CD4-positive, alpha-beta T cell (primary cell): Measurements from ENCODE around the gene PXMP2. TPM values are rescaled to one million over a fixed set of nuclear protein-coding genes. Genes with fewer than 3 reads are reported as not detected.
"Not testable (repeated sequence)": the region's sequence is repeated elsewhere in the genome, so short reads cannot be mapped to it uniquely, and the experiment has no call there.

Experiments used
- ATAC-seq: fragments of 200-7000 bp; cut with Tn5 transposase; one replicate; pipeline ENCODE4 v1.10.0; 2022; ENCODE audit warnings: mild to moderate bottlenecking; ENCODE audit not compliant: poor library complexity
- CTCF ChIA-PET: fragments of 350-600 bp; sonication (Branson Sonifier 250); formaldehyde crosslinking; loops from one replicate; lab custom pipeline; 2021; ENCODE audit warnings: antibody characterized with exemption, inconsistent platforms; lab: Charles Lee
- POLR2A ChIA-PET: fragments of 350-600 bp; sonication (Branson Sonifier 250); formaldehyde crosslinking; loops from one replicate; lab custom pipeline; 2021; ENCODE audit warnings: antibody characterized with exemption, inconsistent platforms; lab: Charles Lee
- DNase-seq, 14 experiments: peaks; one replicate each; pipeline ENCODE4 v3.0.0-alpha.2; 2013 to 2020; ENCODE audit warnings: mixed read lengths in 2 of 14
- H3K27ac ChIP-seq, 2 donors: one replicate each; pipeline versions ENCODE4 v1.5.1 to v1.7.0; 2013; ENCODE audit warnings: low read length in 2 of 2, low read depth in 1 of 2, mild to moderate bottlenecking in 1 of 2
- H3K27me3 ChIP-seq, 2 experiments: 1 replicate in 1 of 2; 2 replicates in 1 of 2; pipeline versions ENCODE4 v1.6.1 to v1.7.0; 2013; ENCODE audit warnings: low read length in 2 of 2, control low read depth in 1 of 2, mild to moderate bottlenecking in 1 of 2, moderate library complexity in 1 of 2; ENCODE audit not compliant: insufficient read depth in 2 of 2, control insufficient read depth in 1 of 2
- H3K36me3 ChIP-seq: one replicate; pipeline ENCODE4 v1.6.1; 2013; ENCODE audit warnings: low read length, control low read depth; ENCODE audit not compliant: insufficient read depth
- H3K4me1 ChIP-seq: one replicate; pipeline ENCODE4 v1.6.1; 2013; ENCODE audit warnings: low read length, control low read depth; ENCODE audit not compliant: insufficient read depth
- H3K4me3 ChIP-seq: one replicate; pipeline ENCODE4 v1.5.1; 2013; ENCODE audit warnings: mild to moderate bottlenecking, low read length, moderate library complexity
- H3K9me3 ChIP-seq, 2 experiments: 1 replicate in 1 of 2; 2 replicates in 1 of 2; pipeline versions ENCODE4 v1.6.1 to v1.7.0; 2013; ENCODE audit warnings: low read length in 2 of 2, mild to moderate bottlenecking in 2 of 2, control low read depth in 1 of 2, moderate library complexity in 1 of 2; ENCODE audit not compliant: control insufficient read depth in 1 of 2, insufficient read depth in 1 of 2
- H3K27ac Mint-ChIP-seq: one replicate; pipeline ENCODE4 v1.8.0; 2020; ENCODE audit warnings: mixed read lengths
- H3K27me3 Mint-ChIP-seq: one replicate; pipeline ENCODE4 v1.8.0; 2021; ENCODE audit warnings: mixed read lengths
- H3K36me3 Mint-ChIP-seq: one replicate; pipeline ENCODE4 v1.8.0; 2021; ENCODE audit warnings: low read depth, mixed read lengths
- H3K4me1 Mint-ChIP-seq: one replicate; pipeline ENCODE4 v1.8.0; 2021; ENCODE audit warnings: low read depth, mixed read lengths
- H3K4me3 Mint-ChIP-seq: one replicate; pipeline ENCODE4 v1.8.0; 2020; ENCODE audit warnings: mild to moderate bottlenecking, mixed read lengths
- H3K9me3 Mint-ChIP-seq: one replicate; pipeline ENCODE4 v1.8.0; 2020; ENCODE audit warnings: mixed read lengths
- CTCF ChIP-seq: fragments of 200-600 bp; IDR thresholded peaks from one replicate; pipeline ENCODE4 v1.8.0; 2022; ENCODE audit warnings: antibody characterized with exemption, mild to moderate bottlenecking
- intact Hi-C, 2 experiments: fragments of 100-400 bp; cut with DNase I in 1 of 2; cut with micrococcal nuclease in 1 of 2; formaldehyde crosslinking; loops; one replicate each; pipeline versions ENCODE4 v1.15.1 to v1.9.0; 2023 to 2025; cut with DNase I, micrococcal nuclease
- total RNA-seq, 174 experiments: library from RNA in 2 of 174; stranded (reverse) in 2 of 174; gene quantifications; one replicate each; pipeline ENCODE4 v1.2.3 and lab custom pipeline; 2021 to 2026

The PXMP2 gene
- total RNA-seq, 2 experiments from 2014 or later: 2.1 to 2.6 TPM

- H3K4me1 Mint-ChIP-seq: peaks cover 14% of the 10 kb centered on the region
- ChIA-PET POLR2A (no interaction called here), CTCF (no interaction called here)
- H3K36me3 Mint-ChIP-seq: peaks cover 5% of the 10 kb centered on the region
- Histone ChIP-seq H3K4me3 (no peak overlapping the region), H3K27ac (no peak overlapping the region), H3K27me3 (no peaks in the 10 kb centered on the region), H3K9me3 (no peaks in the 10 kb centered on the region), H3K36me3 (no peaks in the 10 kb centered on the region), H3K4me1 (peaks cover 22% of the 10 kb centered on the region)
- H3K9me3 Mint-ChIP-seq: no peaks in the 10 kb centered on the region
- no peak for TF ChIP-seq CTCF
- no peak overlapping the region for H3K27ac Mint-ChIP-seq
- intact Hi-C loops: loop anchor here (5.0 to 10.0 kb wide), 2 partner anchors 73 to 196 kb away; partner anchors contain the start of genes ANKLE2 (in 1 of the 2) and CHFR (in 1 of the 2)
- ATAC-seq: no peak
- H3K4me3 Mint-ChIP-seq: peak overlapping the region; percentile 81
- no peaks in the 10 kb centered on the region for H3K27me3 Mint-ChIP-seq
- DNase-seq: no peak
These were observed 1.8 kb downstream of the PXMP2 start for GRCh38 chr12:132689227-132689626.

GRCh38 chr12:132690112-132690511, 2.7 kb downstream of the PXMP2 start:
- DNase-seq (no peak), ATAC-seq (no peak)
- Histone ChIP-seq H3K27me3 (no peaks in the 10 kb centered on the region), H3K9me3 (no peaks in the 10 kb centered on the region), H3K4me3 (no peak overlapping the region), H3K27ac (no peak overlapping the region), H3K4me1 (peaks cover 20% of the 10 kb centered on the region), H3K36me3 (no peaks in the 10 kb centered on the region)
- Mint-ChIP-seq H3K27me3 (no peaks in the 10 kb centered on the region), H3K4me3 (peak overlapping the region; percentile 81), H3K27ac (peak overlapping the region; percentile 60), H3K9me3 (no peaks in the 10 kb centered on the region), H3K4me1 (peaks cover 13% of the 10 kb centered on the region), H3K36me3 (peaks cover 5% of the 10 kb centered on the region)
- TF ChIP-seq CTCF: no peak
- ChIA-PET CTCF (no interaction called here), POLR2A (no interaction called here)
- intact Hi-C loops: no loop called here

GRCh38 chr12:132692030-132692429, 4.6 kb downstream of the PXMP2 start:
- H3K27ac ChIP-seq, H3K36me3 ChIP-seq, H3K4me3 Mint-ChIP-seq, POLR2A ChIA-PET, H3K9me3 Mint-ChIP-seq, DNase-seq, H3K27me3 Mint-ChIP-seq, intact Hi-C loops, H3K27ac Mint-ChIP-seq, H3K36me3 Mint-ChIP-seq, H3K4me1 Mint-ChIP-seq, CTCF ChIA-PET, H3K9me3 ChIP-seq, H3K4me1 ChIP-seq, H3K27me3 ChIP-seq, ATAC-seq, H3K4me3 ChIP-seq: not testable (repeated sequence)

- H3K27me3 Mint-ChIP-seq, H3K4me1 ChIP-seq, H3K27ac ChIP-seq, H3K27me3 ChIP-seq, POLR2A ChIA-PET, H3K36me3 ChIP-seq, H3K9me3 Mint-ChIP-seq, H3K4me3 ChIP-seq, intact Hi-C loops, H3K27ac Mint-ChIP-seq, H3K4me3 Mint-ChIP-seq, H3K9me3 ChIP-seq, ATAC-seq, CTCF ChIA-PET, DNase-seq, H3K4me1 Mint-ChIP-seq: not testable (repeated sequence)
- H3K36me3 Mint-ChIP-seq: peaks cover 21% of the 10 kb centered on the region
These were observed 7.5 kb downstream of the PXMP2 start for GRCh38 chr12:132694888-132695287.
